Measurements from ENCODE around the gene MGLL.

DNA sequence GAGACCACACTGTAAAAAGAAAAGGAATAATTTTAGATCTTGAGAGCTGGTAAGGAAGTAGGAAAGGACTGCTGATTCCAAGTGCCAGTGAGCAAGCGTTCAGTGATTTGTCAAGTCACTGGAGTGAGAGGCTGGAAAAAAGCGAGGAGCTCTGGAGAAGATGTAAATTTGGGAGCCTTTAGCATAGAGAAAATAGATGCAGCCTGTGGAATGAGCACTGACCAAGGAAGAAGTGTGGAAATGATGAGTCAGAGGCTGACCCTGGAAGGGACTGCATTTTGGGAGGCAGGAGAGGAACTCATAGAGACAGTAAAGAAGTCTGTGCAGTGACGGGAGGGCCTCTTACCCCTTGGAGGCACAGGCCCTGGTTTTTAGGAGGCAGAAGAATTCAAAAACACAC lies 166.7 kb downstream of the MGLL start:
- no peak for TF ChIP-seq EZH2 (IDR thresholded peaks at IDR 0.05; ENCODE audit: borderline replicate concordance, low read depth, low read length, severe bottlenecking)
- TF ChIP-seq, protein P1, sequence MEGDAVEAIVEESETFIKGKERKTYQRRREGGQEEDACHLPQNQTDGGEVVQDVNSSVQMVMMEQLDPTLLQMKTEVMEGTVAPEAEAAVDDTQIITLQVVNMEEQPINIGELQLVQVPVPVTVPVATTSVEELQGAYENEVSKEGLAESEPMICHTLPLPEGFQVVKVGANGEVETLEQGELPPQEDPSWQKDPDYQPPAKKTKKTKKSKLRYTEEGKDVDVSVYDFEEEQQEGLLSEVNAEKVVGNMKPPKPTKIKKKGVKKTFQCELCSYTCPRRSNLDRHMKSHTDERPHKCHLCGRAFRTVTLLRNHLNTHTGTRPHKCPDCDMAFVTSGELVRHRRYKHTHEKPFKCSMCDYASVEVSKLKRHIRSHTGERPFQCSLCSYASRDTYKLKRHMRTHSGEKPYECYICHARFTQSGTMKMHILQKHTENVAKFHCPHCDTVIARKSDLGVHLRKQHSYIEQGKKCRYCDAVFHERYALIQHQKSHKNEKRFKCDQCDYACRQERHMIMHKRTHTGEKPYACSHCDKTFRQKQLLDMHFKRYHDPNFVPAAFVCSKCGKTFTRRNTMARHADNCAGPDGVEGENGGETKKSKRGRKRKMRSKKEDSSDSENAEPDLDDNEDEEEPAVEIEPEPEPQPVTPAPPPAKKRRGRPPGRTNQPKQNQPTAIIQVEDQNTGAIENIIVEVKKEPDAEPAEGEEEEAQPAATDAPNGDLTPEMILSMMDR (IDR thresholded peaks at IDR 0.05; ENCODE audit: borderline replicate concordance, extremely low read depth, low read length, poor library complexity, severe bottlenecking), result no peak
